Osteocyte (in vitro differentiated cells): ENCODE results near the gene TMPRSS4. TPM values are rescaled to one million over a fixed set of nuclear protein-coding genes. Genes with fewer than 3 reads are reported as not detected.
A peak's percentile ranks its signal among the peaks of the same experiment; 100 is the strongest.

Experiments
- DNase-seq: peaks from one replicate; pipeline ENCODE4 v3.0.0; 2021; ENCODE audit warnings: mixed read lengths; ENCODE audit not compliant: unreplicated experiment; ENCODE audit errors: extremely low spot score
- H3K27ac Mint-ChIP-seq: one replicate; pipeline ENCODE4 v1.8.0; 2021; ENCODE audit warnings: mild to moderate bottlenecking, mixed read lengths; ENCODE audit not compliant: unreplicated experiment
- H3K27me3 Mint-ChIP-seq: one replicate; pipeline ENCODE4 v1.8.0; 2021; ENCODE audit warnings: mixed read lengths; ENCODE audit not compliant: unreplicated experiment
- H3K36me3 Mint-ChIP-seq: one replicate; pipeline ENCODE4 v1.8.0; 2021; ENCODE audit warnings: mixed read lengths; ENCODE audit not compliant: unreplicated experiment
- H3K4me1 Mint-ChIP-seq: one replicate; pipeline ENCODE4 v1.8.0; 2021; ENCODE audit warnings: mixed read lengths; ENCODE audit not compliant: unreplicated experiment
- H3K4me3 Mint-ChIP-seq: one replicate; pipeline ENCODE4 v1.8.0; 2021; ENCODE audit warnings: mild to moderate bottlenecking, moderate library complexity, mixed read lengths; ENCODE audit not compliant: unreplicated experiment
- H3K9me3 Mint-ChIP-seq: one replicate; pipeline ENCODE4 v1.8.0; 2021; ENCODE audit warnings: mixed read lengths; ENCODE audit not compliant: unreplicated experiment
- CTCF ChIP-seq: fragments of 200-600 bp; sonication (generic); IDR thresholded peaks from 2 replicates; pipeline ENCODE4 v1.5.0; 2021; ENCODE audit warnings: antibody characterized with exemption, mild to moderate bottlenecking, moderate library complexity
- total RNA-seq: library from RNA; stranded (reverse); gene quantifications from 2 replicates; pipeline ENCODE4 v1.2.1, GENCODE V29; 2021

Gene TMPRSS4
- total RNA-seq, 1 donor from 2014 or later = not detected

GRCh38 chr11:118151431-118151830 lies 74.6 kb downstream of the TMPRSS4 start:
- no peak overlapping the region for H3K4me3 Mint-ChIP-seq
- H3K27me3 Mint-ChIP-seq = peaks cover 78% of the 10 kb centered on the region
- H3K4me1 Mint-ChIP-seq = peaks cover 6% of the 10 kb centered on the region
- H3K9me3 Mint-ChIP-seq = no peaks in the 10 kb centered on the region
- no peak overlapping the region for H3K27ac Mint-ChIP-seq
- no peaks in the 10 kb centered on the region for H3K36me3 Mint-ChIP-seq
- DNase-seq = no peak
- TF ChIP-seq CTCF = no peak

- Mint-ChIP-seq H3K4me3 (peak overlapping the region; percentile 62), H3K4me1 (peaks cover 5% of the 10 kb centered on the region), H3K9me3 (no peaks in the 10 kb centered on the region), H3K27me3 (peaks cover 82% of the 10 kb centered on the region), H3K27ac (no peak overlapping the region), H3K36me3 (no peaks in the 10 kb centered on the region)
- DNase-seq = no peak
- no peak for TF ChIP-seq CTCF
Measured at GRCh38 chr11:118152020-118152551, 75.2 kb downstream of the TMPRSS4 start.

GRCh38 chr11:118152552-118153471 lies 75.9 kb downstream of the TMPRSS4 start, which contains the start of gene SCN4B:
TSS of gene SCN4B (minus strand) at chr11:118152823. CDS start at chr11:118152673, 150 bp downstream.
- H3K27me3 Mint-ChIP-seq = peaks cover 82% of the 10 kb centered on the region
- H3K4me3 Mint-ChIP-seq = peak within 1 kb of the TSS; percentile 62
- no peaks in the 10 kb centered on the region for H3K9me3 Mint-ChIP-seq
- no peaks in the 10 kb centered on the region for H3K36me3 Mint-ChIP-seq
- H3K27ac Mint-ChIP-seq = no peak within 1 kb of the TSS
- H3K4me1 Mint-ChIP-seq = peaks cover 5% of the 10 kb centered on the region
- TF ChIP-seq CTCF = no peak
- no peak for DNase-seq

- Mint-ChIP-seq H3K4me3 (peak overlapping the region; percentile 61), H3K4me1 (peaks cover 5% of the 10 kb centered on the region)
Measured at GRCh38 chr11:118153516-118153915, 76.6 kb downstream of the TMPRSS4 start.

More at GRCh38 chr11:118153516-118153915, 76.6 kb downstream of the TMPRSS4 start:
- Mint-ChIP-seq H3K27ac (no peak overlapping the region), H3K36me3 (no peaks in the 10 kb centered on the region), H3K9me3 (no peaks in the 10 kb centered on the region), H3K27me3 (peaks cover 82% of the 10 kb centered on the region)
- TF ChIP-seq CTCF = no peak
- no peak for DNase-seq
